BE2C (cell line): ENCODE results near the gene VIPR1. TPM values are rescaled to one million over a fixed set of nuclear protein-coding genes. Genes with fewer than 3 reads are reported as not detected.
A peak's percentile ranks its signal among the peaks of the same experiment; 100 is the strongest.

Experiments
- DNase-seq: peaks from one replicate; pipeline ENCODE4 v3.0.0-alpha.2; 2020
- H3K27me3 ChIP-seq: fragments of 250-450 bp; sonication (Bioruptor Pico); 2 replicates; pipeline ENCODE4 v1.5.1; 2020; ENCODE audit warnings: mild to moderate bottlenecking
- H3K36me3 ChIP-seq: fragments of 250-450 bp; sonication (Bioruptor Pico); 2 replicates; pipeline ENCODE4 v1.5.1; 2020; ENCODE audit warnings: mild to moderate bottlenecking
- H3K4me1 ChIP-seq: fragments of 250-450 bp; sonication (Bioruptor Pico); 2 replicates; pipeline ENCODE4 v1.5.1; 2020
- H3K4me3 ChIP-seq: 2 replicates; pipeline ENCODE4 v1.5.1; 2011; ENCODE audit warnings: low read depth, low read length
- H3K9me3 ChIP-seq: fragments of 250-450 bp; sonication (Bioruptor Pico); 2 replicates; pipeline ENCODE4 v1.5.1; 2020
- polyA plus RNA-seq: library from polyadenylated mRNA; unstranded; fragments of >200 nt; gene quantifications from one replicate; pipeline ENCODE4 v1.2.1, GENCODE V29; 2012; ENCODE audit warnings: low read depth, missing spikeins; ENCODE audit not compliant: insufficient read length, insufficient read depth
- TF ChIP-seq, protein P1 (sequence below): IDR thresholded peaks from 2 replicates; pipeline ENCODE4 v1.5.1; 2012; ENCODE audit warnings: mild to moderate bottlenecking, low read depth, low read length

Gene VIPR1, protein sequence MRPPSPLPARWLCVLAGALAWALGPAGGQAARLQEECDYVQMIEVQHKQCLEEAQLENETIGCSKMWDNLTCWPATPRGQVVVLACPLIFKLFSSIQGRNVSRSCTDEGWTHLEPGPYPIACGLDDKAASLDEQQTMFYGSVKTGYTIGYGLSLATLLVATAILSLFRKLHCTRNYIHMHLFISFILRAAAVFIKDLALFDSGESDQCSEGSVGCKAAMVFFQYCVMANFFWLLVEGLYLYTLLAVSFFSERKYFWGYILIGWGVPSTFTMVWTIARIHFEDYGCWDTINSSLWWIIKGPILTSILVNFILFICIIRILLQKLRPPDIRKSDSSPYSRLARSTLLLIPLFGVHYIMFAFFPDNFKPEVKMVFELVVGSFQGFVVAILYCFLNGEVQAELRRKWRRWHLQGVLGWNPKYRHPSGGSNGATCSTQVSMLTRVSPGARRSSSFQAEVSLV
- polyA plus RNA-seq, result not detected

DNA sequence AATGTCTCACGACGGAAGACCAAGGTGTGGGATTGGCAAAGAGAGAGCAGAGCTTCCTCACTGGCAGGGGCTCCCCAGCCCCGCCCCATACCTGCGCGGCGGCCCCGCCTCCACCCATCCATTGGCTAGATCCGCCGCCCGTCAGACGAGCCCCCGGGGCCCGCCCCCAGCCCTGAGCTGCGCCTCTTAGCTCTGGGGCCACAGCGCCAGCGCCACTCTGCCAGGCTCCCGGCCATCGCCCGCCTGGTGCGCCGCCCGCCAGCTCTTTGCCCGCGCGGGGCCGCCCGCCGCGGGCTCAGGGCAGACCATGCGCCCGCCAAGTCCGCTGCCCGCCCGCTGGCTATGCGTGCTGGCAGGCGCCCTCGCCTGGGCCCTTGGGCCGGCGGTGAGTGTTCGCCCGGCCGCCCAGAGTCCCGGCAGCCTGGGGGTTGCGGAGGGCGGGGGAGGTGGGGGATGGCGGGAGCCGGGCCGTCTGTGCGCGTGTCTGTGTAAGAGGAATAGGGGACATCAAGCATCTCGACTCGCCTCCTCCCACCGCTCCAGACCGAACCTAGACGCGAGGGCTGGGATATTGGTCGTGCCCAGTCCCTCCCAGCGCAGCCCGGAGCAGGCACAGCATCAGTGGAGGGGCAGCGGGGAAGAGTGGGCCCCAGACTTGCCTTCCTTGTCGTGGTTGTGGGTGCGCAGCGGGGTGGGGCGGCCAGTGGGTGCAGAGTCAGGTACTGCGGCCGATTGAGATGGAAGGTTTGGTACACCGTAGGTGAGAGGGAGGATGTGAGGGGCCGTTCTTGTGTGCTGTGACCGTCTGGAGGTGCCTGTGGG lies at the start of gene VIPR1:
Gene VIPR1, plus strand, starts transcription at position 215 of the 822 bp plus-strand sequence. Its CDS starts 93 bp downstream, at position 308.
- TF ChIP-seq, protein P1, sequence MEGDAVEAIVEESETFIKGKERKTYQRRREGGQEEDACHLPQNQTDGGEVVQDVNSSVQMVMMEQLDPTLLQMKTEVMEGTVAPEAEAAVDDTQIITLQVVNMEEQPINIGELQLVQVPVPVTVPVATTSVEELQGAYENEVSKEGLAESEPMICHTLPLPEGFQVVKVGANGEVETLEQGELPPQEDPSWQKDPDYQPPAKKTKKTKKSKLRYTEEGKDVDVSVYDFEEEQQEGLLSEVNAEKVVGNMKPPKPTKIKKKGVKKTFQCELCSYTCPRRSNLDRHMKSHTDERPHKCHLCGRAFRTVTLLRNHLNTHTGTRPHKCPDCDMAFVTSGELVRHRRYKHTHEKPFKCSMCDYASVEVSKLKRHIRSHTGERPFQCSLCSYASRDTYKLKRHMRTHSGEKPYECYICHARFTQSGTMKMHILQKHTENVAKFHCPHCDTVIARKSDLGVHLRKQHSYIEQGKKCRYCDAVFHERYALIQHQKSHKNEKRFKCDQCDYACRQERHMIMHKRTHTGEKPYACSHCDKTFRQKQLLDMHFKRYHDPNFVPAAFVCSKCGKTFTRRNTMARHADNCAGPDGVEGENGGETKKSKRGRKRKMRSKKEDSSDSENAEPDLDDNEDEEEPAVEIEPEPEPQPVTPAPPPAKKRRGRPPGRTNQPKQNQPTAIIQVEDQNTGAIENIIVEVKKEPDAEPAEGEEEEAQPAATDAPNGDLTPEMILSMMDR, result no peak
- H3K4me3 ChIP-seq, result peak within 1 kb of the TSS; percentile 51
- H3K4me1 ChIP-seq, result no peaks in the 10 kb centered on the region
- H3K9me3 ChIP-seq, result no peaks in the 10 kb centered on the region
- DNase-seq, result peak; percentile 65
- peaks cover 17% of the 10 kb centered on the region for H3K27me3 ChIP-seq
- no peaks in the 10 kb centered on the region for H3K36me3 ChIP-seq

DNA sequence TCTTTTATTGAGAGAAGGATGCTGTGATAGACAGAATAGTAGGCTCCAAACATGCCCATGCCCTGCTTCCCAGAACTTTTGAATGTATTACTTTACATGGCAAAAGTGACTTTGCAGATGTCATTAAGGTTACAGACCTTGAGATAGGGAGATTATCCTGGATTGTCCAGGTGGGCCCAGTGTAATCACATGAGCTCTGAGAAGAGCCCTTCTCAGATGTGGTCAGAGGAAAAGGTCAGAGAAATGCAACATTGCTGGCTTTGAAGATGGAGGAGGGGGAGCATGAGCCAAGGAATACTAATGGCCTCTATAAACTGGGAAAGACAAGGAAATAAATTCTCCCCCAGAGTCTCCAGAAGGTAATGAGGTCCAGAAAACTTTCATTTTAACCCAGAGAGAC lies 46.2 kb upstream of the VIPR1 start:
- no peaks in the 10 kb centered on the region for H3K9me3 ChIP-seq
- TF ChIP-seq, protein P1, result no peak
- H3K36me3 ChIP-seq, result no peaks in the 10 kb centered on the region
- no peak overlapping the region for H3K4me3 ChIP-seq
- no peak for DNase-seq
- no peaks in the 10 kb centered on the region for H3K4me1 ChIP-seq
- H3K27me3 ChIP-seq, result no peaks in the 10 kb centered on the region

DNA sequence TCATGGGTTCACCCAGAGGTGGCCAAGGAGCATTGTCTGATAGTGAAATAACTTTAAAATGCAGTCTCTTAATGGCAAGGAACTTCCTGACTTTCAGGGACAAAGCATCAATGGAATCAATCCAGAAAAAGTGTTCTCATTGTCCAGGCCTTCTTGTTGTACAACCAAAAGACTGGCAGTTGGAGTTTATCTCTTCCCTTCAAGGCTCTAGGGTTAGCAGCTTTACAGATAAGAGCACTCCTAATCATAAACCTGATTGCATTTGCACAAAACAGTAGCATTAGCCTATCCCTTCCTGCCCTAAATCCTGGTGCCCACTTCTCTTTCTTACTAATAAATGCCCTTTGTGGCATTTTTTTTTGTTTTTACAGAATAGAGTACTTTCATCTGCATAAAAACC lies 43.3 kb upstream of the VIPR1 start:
- no peaks in the 10 kb centered on the region for H3K4me1 ChIP-seq
- no peaks in the 10 kb centered on the region for H3K9me3 ChIP-seq
- TF ChIP-seq, protein P1, result no peak
- H3K4me3 ChIP-seq, result no peak overlapping the region
- H3K27me3 ChIP-seq, result no peaks in the 10 kb centered on the region
- H3K36me3 ChIP-seq, result no peaks in the 10 kb centered on the region
- no peak for DNase-seq

- Histone ChIP-seq H3K36me3 (no peaks in the 10 kb centered on the region), H3K27me3 (no peaks in the 10 kb centered on the region), H3K4me1 (no peaks in the 10 kb centered on the region), H3K9me3 (no peaks in the 10 kb centered on the region), H3K4me3 (no peak overlapping the region)
- DNase-seq, result no peak
- TF ChIP-seq, protein P1, result no peak
Observed at GRCh38 chr3:42461762-42462161, 40.7 kb upstream of the VIPR1 start.

- TF ChIP-seq, protein P1, result no peak
- Histone ChIP-seq H3K4me1 (no peaks in the 10 kb centered on the region), H3K9me3 (no peaks in the 10 kb centered on the region), H3K4me3 (no peak overlapping the region), H3K36me3 (no peaks in the 10 kb centered on the region), H3K27me3 (no peaks in the 10 kb centered on the region)
- no peak for DNase-seq
Observed at GRCh38 chr3:42463093-42463492, 39.4 kb upstream of the VIPR1 start.
